ENCODE measurements around the gene DDX25.

DNA sequence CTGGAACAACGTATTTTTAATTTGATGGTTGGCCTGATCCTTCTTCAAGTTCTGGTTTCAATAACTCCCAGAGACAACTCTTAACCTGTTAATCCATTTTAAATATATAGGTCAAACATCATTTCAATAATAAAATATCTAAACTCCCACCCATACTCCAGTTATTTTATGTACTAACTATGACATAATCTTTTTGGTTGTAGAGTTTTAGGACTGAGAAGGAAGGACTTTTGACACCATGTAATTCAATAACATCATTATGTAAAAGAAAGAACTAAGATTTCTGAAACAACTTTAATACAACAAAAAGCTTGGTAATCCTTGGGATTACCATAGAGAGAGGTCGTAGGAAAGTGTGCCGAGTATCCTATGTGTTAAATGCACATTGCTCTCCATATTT lies 73.0 kb downstream of the DDX25 start:
- TF ChIP-seq CTCF (IDR thresholded peaks at IDR 0.05 in 2 of 3, conservative IDR thresholded peaks at IDR 0.05 in 1 of 3; ENCODE audit: borderline replicate concordance in 1 of 3, insufficient read depth in 1 of 3, low read depth in 2 of 3, low read length in 2 of 3) (no peak), YY1 (IDR thresholded peaks at IDR 0.05; ENCODE audit: extremely low read depth, insufficient replicate concordance, low read depth, low read length) (no peak), MAX (IDR thresholded peaks at IDR 0.05) (no peak), POLR2A (IDR thresholded peaks at IDR 0.05; ENCODE audit: borderline replicate concordance, extremely low read depth, insufficient read depth, insufficient read length) (no peak), ELF1 (IDR thresholded peaks at IDR 0.05; ENCODE audit: borderline replicate concordance, low read depth) (no peak), ZNF274 (IDR thresholded peaks at IDR 0.05; ENCODE audit: low read depth, low read length) (no peak), EZH2 (IDR thresholded peaks at IDR 0.05) (no peak), SP1 (IDR thresholded peaks at IDR 0.05; ENCODE audit: low read depth) (no peak), POLR2AphosphoS5 (IDR thresholded peaks at IDR 0.05; ENCODE audit: low read depth, low read length) (no peak), ATF3 (IDR thresholded peaks at IDR 0.05) (no peak), JUND (IDR thresholded peaks at IDR 0.05) (no peak), CBX3 (IDR thresholded peaks at IDR 0.05; ENCODE audit: low read depth) (no peak), EGR1 (IDR thresholded peaks at IDR 0.05; ENCODE audit: low read depth) (no peak)
- TF ChIP-seq, protein P1, sequence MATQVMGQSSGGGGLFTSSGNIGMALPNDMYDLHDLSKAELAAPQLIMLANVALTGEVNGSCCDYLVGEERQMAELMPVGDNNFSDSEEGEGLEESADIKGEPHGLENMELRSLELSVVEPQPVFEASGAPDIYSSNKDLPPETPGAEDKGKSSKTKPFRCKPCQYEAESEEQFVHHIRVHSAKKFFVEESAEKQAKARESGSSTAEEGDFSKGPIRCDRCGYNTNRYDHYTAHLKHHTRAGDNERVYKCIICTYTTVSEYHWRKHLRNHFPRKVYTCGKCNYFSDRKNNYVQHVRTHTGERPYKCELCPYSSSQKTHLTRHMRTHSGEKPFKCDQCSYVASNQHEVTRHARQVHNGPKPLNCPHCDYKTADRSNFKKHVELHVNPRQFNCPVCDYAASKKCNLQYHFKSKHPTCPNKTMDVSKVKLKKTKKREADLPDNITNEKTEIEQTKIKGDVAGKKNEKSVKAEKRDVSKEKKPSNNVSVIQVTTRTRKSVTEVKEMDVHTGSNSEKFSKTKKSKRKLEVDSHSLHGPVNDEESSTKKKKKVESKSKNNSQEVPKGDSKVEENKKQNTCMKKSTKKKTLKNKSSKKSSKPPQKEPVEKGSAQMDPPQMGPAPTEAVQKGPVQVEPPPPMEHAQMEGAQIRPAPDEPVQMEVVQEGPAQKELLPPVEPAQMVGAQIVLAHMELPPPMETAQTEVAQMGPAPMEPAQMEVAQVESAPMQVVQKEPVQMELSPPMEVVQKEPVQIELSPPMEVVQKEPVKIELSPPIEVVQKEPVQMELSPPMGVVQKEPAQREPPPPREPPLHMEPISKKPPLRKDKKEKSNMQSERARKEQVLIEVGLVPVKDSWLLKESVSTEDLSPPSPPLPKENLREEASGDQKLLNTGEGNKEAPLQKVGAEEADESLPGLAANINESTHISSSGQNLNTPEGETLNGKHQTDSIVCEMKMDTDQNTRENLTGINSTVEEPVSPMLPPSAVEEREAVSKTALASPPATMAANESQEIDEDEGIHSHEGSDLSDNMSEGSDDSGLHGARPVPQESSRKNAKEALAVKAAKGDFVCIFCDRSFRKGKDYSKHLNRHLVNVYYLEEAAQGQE (IDR thresholded peaks at IDR 0.05; ENCODE audit: low read depth), result no peak
